Activated T-helper 17 cell treated with anti-CD3 and anti-CD28 coated beads, Interleukin-2, amount 50 U/mL, for 72 hours (primary cell): Measurements from ENCODE around the gene AAK1. TPM values are rescaled to one million over a fixed set of nuclear protein-coding genes. Genes with fewer than 3 reads are reported as not detected.

Experiments used
- ATAC-seq: fragments of 150-1000 bp; cut with Tn5 transposase; replicated peaks from 2 replicates; pipeline ENCODE4 v1.10.0; 2021; ENCODE audit warnings: mild to moderate bottlenecking, moderate library complexity
- H3K27ac Mint-ChIP-seq: one replicate; pipeline ENCODE4 v1.8.0; 2022; ENCODE audit warnings: mixed read lengths
- H3K27me3 Mint-ChIP-seq: one replicate; pipeline ENCODE4 v1.8.0; 2022; ENCODE audit warnings: mixed read lengths
- H3K36me3 Mint-ChIP-seq: one replicate; pipeline ENCODE4 v1.8.0; 2022; ENCODE audit warnings: low read depth, mild to moderate bottlenecking, mixed read lengths
- H3K4me1 Mint-ChIP-seq: one replicate; pipeline ENCODE4 v1.8.0; 2022; ENCODE audit warnings: mixed read lengths
- H3K4me3 Mint-ChIP-seq: one replicate; pipeline ENCODE4 v1.8.0; 2022; ENCODE audit warnings: mild to moderate bottlenecking, mixed read lengths
- H3K9me3 Mint-ChIP-seq: one replicate; pipeline ENCODE4 v1.8.0; 2022; ENCODE audit warnings: mixed read lengths
- total RNA-seq, 2 donors: library from RNA; stranded (reverse); gene quantifications; one replicate each; pipeline ENCODE4 v1.2.3, GENCODE V29; 2022

Gene AAK1
- total RNA-seq, 2 donors from 2014 or later: 94.3 to 203 TPM

DNA sequence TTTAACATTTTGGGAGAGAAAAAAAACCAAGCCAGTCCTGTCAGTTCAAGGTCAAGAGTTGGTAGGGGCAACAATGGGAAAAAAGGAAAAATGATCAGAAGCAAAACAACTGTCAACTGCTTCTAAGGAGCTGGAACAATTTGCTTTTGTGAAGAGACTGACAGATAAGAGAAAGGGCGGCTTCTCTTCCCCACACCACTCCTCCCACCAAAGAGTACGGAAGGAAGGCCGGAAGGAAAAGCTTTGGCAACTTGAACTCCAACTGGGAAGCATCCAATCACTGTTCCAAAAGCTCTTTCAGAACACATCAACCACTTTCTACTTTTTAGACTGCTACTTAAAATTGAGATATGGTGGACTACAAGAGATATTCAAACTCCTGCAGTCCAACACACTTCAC lies 148.5 kb downstream of the AAK1 start:
- Mint-ChIP-seq H3K27me3 (no peaks in the 10 kb centered on the region), H3K4me3 (no peak overlapping the region), H3K27ac (peak overlapping the region; percentile 53), H3K36me3 (peaks cover 95% of the 10 kb centered on the region), H3K9me3 (no peaks in the 10 kb centered on the region), H3K4me1 (peaks cover 23% of the 10 kb centered on the region)
- no peak for ATAC-seq

DNA sequence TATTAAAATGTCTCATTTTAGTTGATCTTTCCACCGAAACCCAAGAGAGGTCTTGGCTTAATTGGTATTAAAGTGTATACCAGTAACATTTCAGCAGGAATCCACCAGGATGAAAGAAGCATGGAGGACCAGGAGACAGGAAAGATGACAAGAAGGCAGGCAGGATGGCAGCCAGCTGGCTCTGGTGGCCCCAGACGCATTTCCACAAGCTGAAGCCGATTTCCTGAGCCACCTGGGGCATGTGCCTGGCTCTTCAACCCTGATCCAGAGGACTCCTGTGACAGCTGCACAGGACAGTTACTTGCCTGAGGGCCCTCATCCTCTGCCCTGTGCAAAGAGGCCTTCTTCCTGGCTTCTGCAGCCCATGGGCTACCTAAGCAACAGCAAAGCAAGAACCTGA lies 149.4 kb downstream of the AAK1 start:
- no peak overlapping the region for H3K27ac Mint-ChIP-seq
- H3K27me3 Mint-ChIP-seq: no peaks in the 10 kb centered on the region
- ATAC-seq: no peak
- no peaks in the 10 kb centered on the region for H3K9me3 Mint-ChIP-seq
- peaks cover 22% of the 10 kb centered on the region for H3K4me1 Mint-ChIP-seq
- no peak overlapping the region for H3K4me3 Mint-ChIP-seq
- H3K36me3 Mint-ChIP-seq: peaks cover 95% of the 10 kb centered on the region

DNA sequence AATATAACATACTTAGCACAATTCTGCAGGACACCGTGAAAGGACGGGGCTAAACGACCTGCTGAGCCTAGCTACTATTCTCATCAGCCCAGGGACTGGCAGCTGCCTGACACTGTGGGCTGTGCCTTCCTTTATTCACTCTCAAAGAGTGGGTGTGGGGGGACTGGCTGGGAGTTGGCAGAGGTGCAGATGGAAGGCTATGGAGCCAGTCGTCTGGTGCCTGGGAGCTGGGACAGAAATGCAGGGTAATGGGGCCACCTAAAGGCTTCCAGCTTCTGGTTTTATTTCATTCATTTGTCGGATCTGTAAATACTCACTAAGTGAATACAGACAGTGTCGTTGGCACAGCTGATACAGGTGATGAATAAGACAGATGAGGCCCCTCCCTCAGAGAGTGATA lies 150.3 kb downstream of the AAK1 start:
- Mint-ChIP-seq H3K4me1 (peaks cover 23% of the 10 kb centered on the region), H3K36me3 (peaks cover 95% of the 10 kb centered on the region), H3K9me3 (no peaks in the 10 kb centered on the region), H3K27me3 (no peaks in the 10 kb centered on the region), H3K27ac (no peak overlapping the region), H3K4me3 (no peak overlapping the region)
- ATAC-seq: no peak

DNA sequence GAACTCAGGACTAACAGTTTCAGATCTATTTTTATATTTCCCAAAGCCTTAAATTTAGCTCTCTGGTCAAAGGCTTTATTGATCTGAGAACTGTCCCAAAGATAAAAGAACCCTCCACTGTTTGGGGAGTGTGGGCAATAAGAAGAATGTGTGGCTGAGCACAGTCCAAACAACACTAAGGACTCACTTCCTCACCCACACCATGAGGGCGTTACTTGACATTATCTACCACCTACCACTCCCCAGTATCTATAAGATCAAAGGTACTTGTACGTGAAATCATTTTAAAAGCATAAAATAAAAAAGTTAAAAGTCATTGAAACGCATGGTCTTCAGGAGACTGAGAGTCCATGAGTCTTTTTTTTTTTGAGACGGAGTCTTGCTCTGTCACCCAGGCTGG lies 151.7 kb downstream of the AAK1 start:
- Mint-ChIP-seq H3K36me3 (peaks cover 97% of the 10 kb centered on the region), H3K9me3 (no peaks in the 10 kb centered on the region), H3K4me3 (no peak overlapping the region), H3K27me3 (no peaks in the 10 kb centered on the region), H3K4me1 (peaks cover 22% of the 10 kb centered on the region), H3K27ac (no peak overlapping the region)
- no peak for ATAC-seq

DNA sequence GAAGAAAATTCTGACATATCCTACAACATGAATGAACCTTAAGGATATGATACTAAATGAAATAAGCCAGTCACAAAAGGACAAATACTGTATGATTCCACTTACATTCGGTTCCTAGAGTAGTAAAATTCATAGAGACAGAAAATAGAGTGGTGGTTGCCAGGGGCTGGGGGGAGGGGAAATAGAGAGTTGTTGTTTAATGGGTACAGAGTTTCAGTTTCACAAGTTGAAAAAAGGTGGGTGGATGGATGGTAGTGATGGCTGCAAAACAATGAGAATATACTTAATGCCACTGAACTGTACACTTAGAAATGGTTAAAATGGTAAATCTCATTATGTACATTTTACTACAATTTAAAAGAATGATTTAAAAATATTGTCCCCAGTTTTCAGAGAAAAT lies 153.1 kb downstream of the AAK1 start:
- H3K27me3 Mint-ChIP-seq: no peaks in the 10 kb centered on the region
- peaks cover 97% of the 10 kb centered on the region for H3K36me3 Mint-ChIP-seq
- peaks cover 22% of the 10 kb centered on the region for H3K4me1 Mint-ChIP-seq
- H3K27ac Mint-ChIP-seq: peak overlapping the region; percentile 29
- no peaks in the 10 kb centered on the region for H3K9me3 Mint-ChIP-seq
- ATAC-seq: peak; percentile 79
- H3K4me3 Mint-ChIP-seq: no peak overlapping the region

DNA sequence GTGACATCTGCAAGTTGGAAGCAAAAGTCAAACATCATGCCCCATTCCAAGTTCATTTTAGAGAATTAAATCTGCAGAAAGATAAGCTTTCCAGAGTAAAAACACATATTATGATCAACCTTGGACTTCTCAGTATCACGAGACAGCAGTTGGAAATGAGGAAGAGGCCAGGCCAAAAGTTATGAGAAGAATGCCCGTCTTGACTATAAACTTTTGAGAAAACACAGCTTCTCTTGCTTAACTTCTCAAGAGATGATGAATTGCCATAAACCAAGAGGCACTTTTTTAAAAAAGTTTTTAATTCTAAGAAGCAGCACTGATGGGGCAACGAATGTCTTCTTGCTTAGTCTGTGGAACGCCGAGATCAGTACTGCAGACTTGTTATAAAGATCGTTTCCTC lies 153.7 kb downstream of the AAK1 start:
- Mint-ChIP-seq H3K27me3 (no peaks in the 10 kb centered on the region), H3K4me3 (no peak overlapping the region), H3K4me1 (peaks cover 22% of the 10 kb centered on the region), H3K36me3 (peaks cover 98% of the 10 kb centered on the region), H3K9me3 (no peaks in the 10 kb centered on the region), H3K27ac (peak overlapping the region; percentile 29)
- ATAC-seq: no peak

DNA sequence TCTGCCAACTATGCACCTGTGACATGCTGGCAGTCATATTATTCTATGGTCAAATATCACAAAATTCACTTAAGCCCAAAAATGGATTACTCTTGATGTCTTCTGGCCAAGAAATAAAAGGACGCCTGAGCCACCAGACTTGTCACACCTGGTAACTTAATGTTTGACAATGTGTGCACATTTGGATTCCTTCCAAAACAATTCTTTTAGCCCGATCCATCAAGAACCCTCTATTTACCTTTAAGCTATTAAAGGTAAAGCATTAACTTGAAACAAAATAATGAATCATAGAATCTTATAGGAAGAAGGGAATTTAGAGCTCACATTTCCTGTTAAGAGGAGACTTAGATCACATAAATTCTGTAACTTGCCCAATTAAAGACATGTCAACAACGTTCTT lies 159.8 kb downstream of the AAK1 start:
- H3K27me3 Mint-ChIP-seq: no peaks in the 10 kb centered on the region
- ATAC-seq: no peak
- peaks cover 15% of the 10 kb centered on the region for H3K4me1 Mint-ChIP-seq
- H3K9me3 Mint-ChIP-seq: no peaks in the 10 kb centered on the region
- H3K36me3 Mint-ChIP-seq: peaks cover 95% of the 10 kb centered on the region
- no peak overlapping the region for H3K4me3 Mint-ChIP-seq
- peak overlapping the region; percentile 66 for H3K27ac Mint-ChIP-seq

DNA sequence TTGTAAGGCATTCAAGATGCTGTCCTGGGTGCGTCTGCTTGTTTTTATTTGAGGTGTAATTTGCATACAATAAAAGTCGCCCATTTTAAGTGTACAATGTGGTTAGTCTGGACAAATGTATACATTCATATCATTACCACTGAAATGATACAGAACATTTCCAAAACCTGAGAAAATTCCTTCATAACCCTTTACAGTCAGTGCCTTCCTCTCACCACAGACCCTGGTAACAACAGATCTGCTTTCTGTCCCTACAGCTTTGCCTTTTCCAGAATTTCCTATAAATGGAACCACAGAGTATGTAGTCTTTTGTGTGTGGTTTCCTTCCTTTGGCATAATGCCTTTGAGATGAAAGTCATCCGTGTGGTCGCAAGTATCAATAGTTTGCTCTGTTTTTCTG lies 160.5 kb downstream of the AAK1 start:
- Mint-ChIP-seq H3K4me1 (peaks cover 12% of the 10 kb centered on the region), H3K27ac (peak overlapping the region; percentile 66), H3K4me3 (no peak overlapping the region), H3K27me3 (no peaks in the 10 kb centered on the region), H3K36me3 (peaks cover 93% of the 10 kb centered on the region), H3K9me3 (no peaks in the 10 kb centered on the region)
- ATAC-seq: peak; percentile 67

DNA sequence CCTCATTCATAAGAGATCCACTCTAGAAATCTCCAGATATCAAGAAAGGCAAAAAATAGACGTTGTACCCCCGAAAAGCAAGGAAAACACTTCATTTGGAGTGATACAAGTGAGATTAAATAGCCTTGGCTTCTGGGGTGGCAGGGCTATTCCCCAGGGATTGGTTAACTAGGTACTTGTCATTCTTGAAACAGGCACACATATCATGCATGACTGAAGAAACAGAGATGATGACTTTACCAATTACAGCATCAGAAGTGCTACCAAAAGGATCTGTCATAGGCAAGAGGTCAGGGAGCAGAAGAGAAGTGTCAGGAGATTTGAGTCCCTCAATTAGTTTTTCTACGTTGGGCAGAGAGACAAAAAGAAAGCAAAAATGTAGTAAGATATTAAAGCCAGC lies 161.1 kb downstream of the AAK1 start:
- H3K27ac Mint-ChIP-seq: no peak overlapping the region
- ATAC-seq: no peak
- no peaks in the 10 kb centered on the region for H3K9me3 Mint-ChIP-seq
- peaks cover 93% of the 10 kb centered on the region for H3K36me3 Mint-ChIP-seq
- H3K27me3 Mint-ChIP-seq: no peaks in the 10 kb centered on the region
- H3K4me1 Mint-ChIP-seq: peaks cover 17% of the 10 kb centered on the region
- no peak overlapping the region for H3K4me3 Mint-ChIP-seq

DNA sequence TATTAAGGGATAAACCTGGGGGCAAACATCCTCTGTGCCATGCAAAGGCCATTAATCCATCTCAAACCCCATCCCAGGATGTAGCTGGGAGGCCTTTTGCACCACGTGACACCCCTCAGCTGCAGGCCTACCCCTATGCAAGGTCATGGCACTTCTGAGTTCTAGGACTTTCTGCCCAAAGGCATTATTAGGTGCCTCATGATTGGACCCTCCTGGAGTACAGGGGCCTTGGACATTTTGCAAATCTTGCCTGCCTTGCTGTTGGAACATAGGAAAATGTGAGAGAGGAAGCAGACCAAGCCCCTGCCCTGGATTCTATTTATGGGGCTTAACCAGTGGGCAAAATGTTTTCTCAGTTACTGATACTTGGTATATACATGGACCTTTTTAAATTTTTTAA lies 162.1 kb downstream of the AAK1 start:
- H3K9me3 Mint-ChIP-seq: no peaks in the 10 kb centered on the region
- H3K4me3 Mint-ChIP-seq: no peak overlapping the region
- no peak for ATAC-seq
- H3K4me1 Mint-ChIP-seq: peaks cover 20% of the 10 kb centered on the region
- peaks cover 93% of the 10 kb centered on the region for H3K36me3 Mint-ChIP-seq
- H3K27me3 Mint-ChIP-seq: no peaks in the 10 kb centered on the region
- no peak overlapping the region for H3K27ac Mint-ChIP-seq

DNA sequence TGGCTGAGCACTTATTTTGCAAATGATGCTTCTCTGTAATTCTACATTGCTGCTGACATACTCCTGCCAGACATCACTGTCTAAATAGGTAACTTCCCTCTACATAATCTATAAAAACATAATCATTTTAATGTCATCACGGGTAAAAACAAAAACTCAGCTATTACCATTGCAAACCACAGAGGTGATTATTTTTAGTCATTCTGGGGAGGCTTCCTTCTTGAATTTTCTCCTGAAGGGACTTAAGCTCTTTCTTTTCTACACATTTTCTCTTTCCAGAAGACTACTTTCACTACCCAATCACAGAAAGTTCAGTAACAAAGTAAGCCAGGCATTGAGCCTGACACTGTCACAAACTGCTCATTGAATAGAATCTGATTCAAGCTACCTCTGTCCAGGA lies 165.9 kb downstream of the AAK1 start:
- peaks cover 31% of the 10 kb centered on the region for H3K4me1 Mint-ChIP-seq
- peaks cover 90% of the 10 kb centered on the region for H3K36me3 Mint-ChIP-seq
- ATAC-seq: peak; percentile 70
- no peak overlapping the region for H3K27ac Mint-ChIP-seq
- no peak overlapping the region for H3K4me3 Mint-ChIP-seq
- no peaks in the 10 kb centered on the region for H3K27me3 Mint-ChIP-seq
- no peaks in the 10 kb centered on the region for H3K9me3 Mint-ChIP-seq

DNA sequence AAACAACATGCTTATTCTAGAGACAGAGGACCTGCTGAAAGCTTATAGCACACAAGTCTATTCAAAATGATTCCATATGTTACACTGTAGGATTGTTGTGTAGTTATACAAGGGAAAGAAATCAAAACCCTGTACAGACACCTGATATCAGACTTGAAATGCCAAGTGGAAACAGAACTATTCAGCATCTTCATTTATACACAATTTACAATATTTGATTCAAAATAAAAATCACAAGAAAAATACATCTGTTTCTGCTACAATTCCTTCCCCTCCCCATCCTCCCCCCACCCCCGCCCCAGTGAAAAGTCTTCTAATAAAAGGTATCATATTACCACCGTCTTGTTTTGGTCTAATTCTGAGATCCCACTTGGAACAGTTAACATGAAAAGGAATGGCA lies 168.9 kb downstream of the AAK1 start:
- peaks cover 84% of the 10 kb centered on the region for H3K36me3 Mint-ChIP-seq
- H3K27me3 Mint-ChIP-seq: no peaks in the 10 kb centered on the region
- H3K4me1 Mint-ChIP-seq: peaks cover 35% of the 10 kb centered on the region
- no peak for ATAC-seq
- H3K9me3 Mint-ChIP-seq: no peaks in the 10 kb centered on the region
- no peak overlapping the region for H3K27ac Mint-ChIP-seq
- no peak overlapping the region for H3K4me3 Mint-ChIP-seq

DNA sequence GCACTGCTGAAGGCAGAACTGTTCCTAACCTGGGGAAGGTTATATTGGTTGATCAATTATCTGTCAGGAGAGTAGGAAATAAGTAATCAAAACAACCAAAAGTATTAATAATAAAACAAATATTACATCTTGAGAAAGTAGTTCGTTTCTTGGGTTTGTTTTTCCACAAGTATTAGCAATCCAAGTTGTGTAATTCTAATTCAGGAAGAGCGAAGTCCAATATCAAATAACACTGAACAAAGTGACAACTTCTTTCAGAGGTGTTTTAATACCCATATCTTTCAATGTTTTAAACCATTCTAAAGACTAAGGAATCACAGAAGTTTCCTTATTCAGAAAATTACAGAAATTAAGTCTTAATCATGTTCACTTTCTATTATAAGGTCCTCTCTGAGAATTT lies 171.7 kb downstream of the AAK1 start:
- Mint-ChIP-seq H3K4me1 (peaks cover 19% of the 10 kb centered on the region), H3K36me3 (peaks cover 86% of the 10 kb centered on the region), H3K27me3 (no peaks in the 10 kb centered on the region), H3K4me3 (no peak overlapping the region), H3K9me3 (no peaks in the 10 kb centered on the region), H3K27ac (no peak overlapping the region)
- ATAC-seq: no peak

DNA sequence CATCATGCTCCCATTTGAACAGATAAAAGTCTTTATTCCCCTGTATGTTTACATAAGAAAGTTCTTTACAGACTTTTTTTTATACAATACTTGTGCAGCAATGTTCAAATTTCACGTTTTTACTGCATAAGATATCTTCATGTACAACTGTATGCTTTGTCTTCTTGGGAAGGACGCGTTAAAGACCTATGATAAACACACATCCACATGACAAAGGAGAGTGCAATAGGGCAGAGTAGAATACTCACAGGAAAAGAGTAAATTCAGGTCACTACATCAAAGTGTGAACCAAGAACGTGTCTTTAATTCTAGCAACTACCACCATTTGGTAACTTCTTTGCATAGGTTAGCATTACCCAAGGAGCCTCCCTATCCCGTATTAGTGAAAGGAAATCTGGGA lies 172.6 kb downstream of the AAK1 start:
- no peak overlapping the region for H3K27ac Mint-ChIP-seq
- H3K4me3 Mint-ChIP-seq: no peak overlapping the region
- no peaks in the 10 kb centered on the region for H3K27me3 Mint-ChIP-seq
- peaks cover 14% of the 10 kb centered on the region for H3K4me1 Mint-ChIP-seq
- peaks cover 86% of the 10 kb centered on the region for H3K36me3 Mint-ChIP-seq
- no peaks in the 10 kb centered on the region for H3K9me3 Mint-ChIP-seq
- no peak for ATAC-seq

DNA sequence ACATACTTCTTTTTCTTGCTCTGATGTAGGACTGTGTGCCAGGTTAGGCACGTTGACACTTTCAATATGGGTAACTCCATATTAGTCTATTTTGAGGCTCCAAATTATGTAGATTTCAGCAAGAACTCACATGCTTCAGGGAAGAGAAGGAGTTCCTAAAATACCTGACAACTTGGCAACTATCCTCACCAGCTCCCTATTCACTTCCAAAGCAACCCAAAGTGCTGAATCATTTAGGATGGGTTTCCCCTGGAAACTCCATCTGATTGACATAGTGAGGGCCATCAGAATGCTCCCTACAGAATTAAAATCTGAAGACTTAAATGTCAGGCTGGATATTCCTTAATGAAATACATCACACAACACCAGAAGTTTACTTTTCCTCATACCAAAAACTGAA lies 173.8 kb downstream of the AAK1 start:
- no peak overlapping the region for H3K4me3 Mint-ChIP-seq
- no peak for ATAC-seq
- H3K4me1 Mint-ChIP-seq: peaks cover 4% of the 10 kb centered on the region
- H3K27ac Mint-ChIP-seq: no peak overlapping the region
- peaks cover 86% of the 10 kb centered on the region for H3K36me3 Mint-ChIP-seq
- no peaks in the 10 kb centered on the region for H3K9me3 Mint-ChIP-seq
- H3K27me3 Mint-ChIP-seq: no peaks in the 10 kb centered on the region

DNA sequence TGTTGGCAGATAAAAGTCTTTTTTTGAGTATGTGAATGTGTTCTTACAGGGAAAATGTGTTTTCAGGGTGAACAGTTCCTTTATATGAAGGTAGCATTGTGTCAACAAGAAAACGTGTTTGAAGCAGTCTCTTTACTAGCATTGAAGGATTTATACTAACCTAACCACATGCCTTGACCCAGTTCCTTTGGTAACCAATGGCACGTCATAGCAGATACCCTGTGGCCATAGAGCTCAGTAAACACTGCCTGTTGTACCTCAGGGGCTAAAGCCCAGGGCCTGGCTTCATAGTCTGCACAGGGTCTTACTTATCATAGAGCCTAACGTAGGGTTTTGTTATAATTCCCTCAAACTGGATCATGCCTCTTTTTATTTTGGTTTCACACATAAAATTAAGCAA lies 174.2 kb downstream of the AAK1 start:
- ATAC-seq: peak; percentile 37
- peaks cover 4% of the 10 kb centered on the region for H3K4me1 Mint-ChIP-seq
- peaks cover 88% of the 10 kb centered on the region for H3K36me3 Mint-ChIP-seq
- no peaks in the 10 kb centered on the region for H3K9me3 Mint-ChIP-seq
- no peaks in the 10 kb centered on the region for H3K27me3 Mint-ChIP-seq
- no peak overlapping the region for H3K4me3 Mint-ChIP-seq
- no peak overlapping the region for H3K27ac Mint-ChIP-seq
